NCI-H69 (cell line): ENCODE data around the gene COL28A1.

Experiments used
- DNase-seq: peaks from one replicate; lab custom pipeline; 2025; lab: John Stamatoyannopoulos, UW

The COL28A1 gene

GRCh38 chr7:7535691-7536090, at the start of gene COL28A1:
TSS of gene COL28A1 (minus strand) at chr7:7535873. CDS start at chr7:7532875, 2,998 bp downstream.
- DNase-seq: peak; percentile 38

DNA sequence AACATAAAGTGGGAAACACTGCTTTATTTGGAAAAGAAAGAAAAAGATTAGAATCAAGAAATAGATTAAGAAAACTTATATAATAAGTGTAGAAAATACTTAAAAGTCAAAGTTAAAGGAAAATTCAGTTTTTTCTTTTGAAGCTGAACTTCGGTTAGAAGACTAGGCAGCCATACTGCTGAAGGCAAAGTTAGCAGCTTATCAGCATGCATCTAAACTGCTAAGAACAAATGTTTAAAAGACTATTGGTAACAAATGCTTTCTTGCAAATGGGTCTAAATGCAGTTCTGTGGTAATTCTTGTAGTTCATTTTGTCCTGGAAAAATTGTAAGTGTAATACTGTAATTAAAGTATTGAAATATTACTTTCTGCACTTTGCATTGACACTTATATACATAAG, 49.0 kb upstream of the COL28A1 start:
- no peak for DNase-seq

- no peak for DNase-seq
These were observed 48.1 kb upstream of the COL28A1 start for GRCh38 chr7:7583731-7584130.

- DNase-seq: no peak
These were observed 46.9 kb upstream of the COL28A1 start for GRCh38 chr7:7582596-7582995.

DNA sequence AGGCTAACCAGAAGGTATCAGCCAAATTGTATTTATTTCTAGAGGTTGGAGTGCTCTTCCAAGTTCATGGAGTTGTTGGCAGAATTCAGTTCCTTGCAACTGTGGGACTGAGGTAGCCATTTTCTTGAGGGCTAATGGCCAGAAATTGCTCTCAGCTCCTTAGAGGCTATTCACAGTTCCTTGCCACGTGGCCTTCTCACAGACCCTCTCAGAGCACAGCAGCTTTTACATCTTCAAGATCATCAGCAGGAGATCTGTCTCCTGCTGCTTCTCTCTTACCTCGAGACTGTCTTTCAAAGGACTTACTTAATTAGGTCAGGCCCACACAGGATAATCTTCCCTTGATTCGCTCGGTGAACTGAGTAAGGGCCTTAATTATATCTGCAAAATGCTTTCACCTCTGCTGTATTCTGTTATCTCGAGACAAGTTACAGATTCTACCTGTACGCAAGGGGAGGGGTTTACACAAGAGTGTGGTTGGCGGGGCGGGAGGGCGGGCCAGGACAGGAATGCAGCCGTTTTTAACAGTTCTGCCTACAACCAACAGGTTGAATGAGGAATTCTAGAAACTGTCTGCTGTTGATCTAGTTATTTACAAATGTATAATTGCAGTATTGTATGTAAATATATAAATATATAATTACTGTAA, 46.0 kb upstream of the COL28A1 start:
- peak; percentile 68 for DNase-seq

- DNase-seq: no peak
These were observed 44.0 kb upstream of the COL28A1 start for GRCh38 chr7:7579638-7580037.

DNA sequence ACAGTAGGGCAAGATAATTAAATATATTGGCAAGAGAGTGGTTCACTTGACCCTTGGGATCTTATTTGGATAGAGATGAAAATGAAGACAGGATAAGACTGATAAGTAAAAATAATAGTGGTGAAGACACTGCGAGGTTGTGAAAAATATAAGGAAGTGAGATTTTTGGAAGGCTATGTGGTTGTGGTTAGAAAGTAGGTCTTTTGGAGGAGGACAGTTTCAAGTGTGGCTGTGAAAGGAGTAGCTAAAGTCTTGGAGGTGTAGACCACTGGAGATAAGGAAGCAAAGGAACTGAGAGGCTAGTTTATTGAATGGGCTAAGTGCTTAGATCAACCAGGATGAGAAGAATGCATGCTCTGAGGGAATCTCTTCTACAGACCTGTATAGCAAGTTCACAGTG, 42.2 kb upstream of the COL28A1 start:
- no peak for DNase-seq

DNA sequence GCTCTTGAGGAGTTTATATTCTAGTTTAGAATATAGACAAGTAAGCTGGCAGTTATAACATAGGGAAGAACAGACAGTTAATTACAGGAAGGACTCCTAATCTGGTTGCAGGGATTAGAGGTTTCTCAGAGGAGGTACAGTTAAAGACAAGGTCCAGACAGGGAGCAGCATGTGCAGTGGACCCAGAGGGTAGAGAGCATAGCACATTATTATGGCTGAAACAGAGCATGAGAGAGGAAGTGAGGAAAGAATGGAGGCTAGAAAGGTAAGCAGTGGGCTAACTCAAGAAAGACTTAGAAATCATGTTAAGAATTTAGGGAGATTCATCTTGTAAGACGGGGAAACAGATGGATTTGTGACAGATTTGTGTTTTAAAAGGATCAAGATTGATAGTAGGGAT, 40.7 kb upstream of the COL28A1 start:
- DNase-seq: no peak

DNA sequence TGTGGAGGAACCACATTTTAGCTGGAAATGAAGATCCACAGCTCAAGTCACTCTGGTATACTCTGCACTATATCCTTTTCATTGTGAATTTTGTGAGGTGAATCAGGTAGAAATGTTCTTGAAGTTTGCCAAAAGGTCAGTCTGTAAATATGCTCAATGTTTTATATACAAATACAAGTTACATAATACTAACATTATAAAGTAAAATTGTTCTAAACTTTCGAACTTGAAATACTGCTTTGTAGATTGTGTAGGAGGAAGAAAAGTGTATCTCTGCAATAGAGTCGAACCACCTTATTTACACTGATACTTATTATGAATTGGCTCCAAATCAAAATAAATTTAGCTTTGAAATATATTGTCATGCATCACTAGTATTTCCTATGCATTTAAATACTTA, 38.0 kb upstream of the COL28A1 start:
- no peak for DNase-seq

DNA sequence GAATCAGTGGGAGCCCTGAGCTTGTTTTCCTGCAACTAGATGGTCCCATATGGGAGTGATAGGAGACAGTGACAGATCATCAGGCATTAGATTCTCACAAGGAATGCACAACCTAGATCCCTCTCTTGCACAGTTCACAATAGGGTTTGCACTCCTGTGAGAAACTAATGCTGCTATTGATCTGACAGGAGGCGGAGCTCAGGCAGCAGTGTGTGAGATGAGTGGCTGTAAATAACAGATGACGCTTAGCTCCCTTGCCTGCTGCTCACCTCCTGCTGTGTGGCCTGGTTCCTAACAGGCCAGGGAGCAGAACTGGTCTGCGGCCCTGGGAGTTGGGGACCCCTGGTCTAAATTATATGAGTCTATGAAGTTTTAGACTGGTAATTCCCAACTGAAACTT, 34.9 kb upstream of the COL28A1 start:
- no peak for DNase-seq

- no peak for DNase-seq
These were observed 33.9 kb upstream of the COL28A1 start for GRCh38 chr7:7569615-7570014.

GRCh38 chr7:7569081-7569527, 33.4 kb upstream of the COL28A1 start:
- no peak for DNase-seq

DNA sequence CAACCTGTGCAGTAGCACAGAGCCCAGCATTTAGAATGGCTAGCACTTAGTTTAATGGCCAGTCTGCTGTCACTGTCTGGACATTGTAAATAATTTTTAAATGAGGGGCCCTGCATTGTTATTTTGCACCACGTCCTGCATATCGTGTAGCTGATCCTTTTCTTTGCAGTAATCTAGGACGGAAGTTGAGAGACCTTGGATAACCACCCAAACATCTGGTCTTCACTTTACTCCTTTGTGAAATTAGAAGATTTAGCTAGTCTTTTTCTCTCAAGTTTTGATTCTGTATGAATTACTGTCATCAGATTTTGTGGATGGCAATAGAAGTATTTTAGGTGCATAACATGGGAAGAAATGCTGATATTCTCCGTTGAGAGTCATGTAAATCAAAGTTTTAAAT, 32.9 kb upstream of the COL28A1 start:
- DNase-seq: peak; percentile 30

DNA sequence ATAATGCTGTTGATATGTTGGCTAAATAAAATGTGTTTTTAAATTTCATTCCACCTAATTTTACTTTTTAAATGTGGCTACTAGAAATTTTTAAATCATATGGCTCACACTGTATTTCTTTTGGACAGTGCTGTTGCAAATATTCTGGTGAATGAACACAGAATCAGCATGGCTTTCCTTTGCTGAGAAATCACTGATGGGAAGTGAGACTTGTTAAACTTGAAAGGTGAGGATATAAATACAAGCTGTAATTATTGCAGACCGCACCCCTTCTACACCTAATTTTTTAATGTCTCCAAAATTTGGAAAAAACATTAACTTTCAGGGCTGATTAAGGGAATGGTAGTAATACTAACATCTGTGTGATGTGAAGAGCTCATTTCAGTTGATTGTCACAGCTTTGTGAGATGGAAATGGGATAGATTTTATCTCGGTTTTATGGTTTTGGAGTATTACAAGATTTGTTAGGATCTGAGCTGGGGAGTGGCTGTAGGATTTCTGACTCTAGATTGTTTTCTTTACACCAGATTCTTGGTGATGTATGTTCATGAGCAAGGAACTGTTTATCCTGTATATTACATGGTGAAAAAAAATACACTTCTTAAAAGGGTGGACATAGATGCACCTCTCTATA, 32.3 kb upstream of the COL28A1 start:
- peak; percentile 40 for DNase-seq

- peak; percentile 91 for DNase-seq
These were observed 31.3 kb upstream of the COL28A1 start, which contains the start of gene MIOS for GRCh38 chr7:7566651-7567611. TSS of gene MIOS (plus strand) at chr7:7566884. CDS start at chr7:7572476, 5,592 bp downstream.

DNA sequence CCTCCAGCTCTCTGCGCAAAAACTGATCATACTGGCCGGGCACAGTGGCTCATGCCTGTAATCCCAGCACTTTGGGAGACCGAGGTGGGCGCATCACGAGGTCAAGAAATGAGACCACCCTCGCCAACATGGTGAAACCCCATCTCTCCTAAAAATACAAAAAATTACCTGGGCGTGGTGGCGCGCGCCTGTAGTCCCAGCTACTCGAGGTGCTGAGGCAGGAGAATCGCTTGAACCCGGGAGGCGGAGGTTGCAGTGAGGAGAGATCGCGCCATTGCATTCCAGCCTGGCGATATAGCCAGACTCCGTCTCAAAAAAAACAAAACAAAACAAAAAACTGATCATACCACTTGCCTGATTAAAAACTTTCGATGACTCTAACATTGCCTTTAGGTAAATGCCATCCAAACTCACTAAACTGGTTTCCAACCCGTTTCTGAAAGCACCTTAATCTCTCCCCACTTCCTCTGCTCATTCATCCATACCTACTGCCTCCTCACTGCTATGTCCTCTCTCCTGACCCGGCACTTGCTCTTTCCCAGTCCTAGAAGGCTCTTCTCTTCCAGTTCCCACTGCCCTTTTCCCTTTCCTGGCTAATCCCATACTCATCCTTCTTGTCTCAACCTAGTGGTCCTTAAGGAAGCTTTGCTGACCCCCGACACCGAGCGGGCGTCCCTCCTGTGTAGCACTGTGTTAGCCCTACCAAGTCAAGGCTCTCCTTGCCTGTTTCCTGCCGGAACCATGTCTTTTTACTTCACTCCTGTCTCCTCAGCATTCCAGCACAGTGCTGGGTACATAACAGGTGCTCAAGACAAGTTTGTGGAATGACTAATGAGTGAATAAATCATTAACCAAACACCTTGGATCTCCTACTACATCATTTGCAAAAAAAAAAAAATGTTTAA, 30.3 kb upstream of the COL28A1 start:
- DNase-seq: peak; percentile 46

GRCh38 chr7:7565018-7565680, 29.5 kb upstream of the COL28A1 start:
- no peak for DNase-seq

- peak; percentile 54 for DNase-seq
These were observed 28.7 kb upstream of the COL28A1 start for GRCh38 chr7:7564323-7564780.

DNA sequence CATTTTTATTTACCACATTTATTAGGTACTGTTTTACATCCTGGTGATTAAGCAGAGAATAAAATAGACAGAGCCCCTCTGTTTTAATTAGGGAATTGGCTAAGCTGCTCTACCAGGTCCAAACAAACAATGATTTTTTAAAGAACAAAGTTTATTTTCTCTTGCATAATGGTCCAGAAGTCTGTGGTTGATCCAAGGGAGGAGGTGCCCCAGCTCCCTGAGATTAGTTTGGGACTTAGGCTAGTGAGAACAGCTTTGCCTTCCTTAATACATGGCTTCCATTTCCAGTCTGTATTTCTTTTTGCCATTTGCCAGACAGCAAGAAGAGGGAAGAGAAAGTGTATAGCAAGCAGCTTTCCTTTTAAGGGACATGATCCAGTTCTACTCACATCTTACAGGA, 28.1 kb upstream of the COL28A1 start:
- DNase-seq: no peak

- no peak for DNase-seq
These were observed 27.6 kb upstream of the COL28A1 start for GRCh38 chr7:7563269-7563668.

- DNase-seq: no peak
These were observed 27.1 kb upstream of the COL28A1 start for GRCh38 chr7:7562736-7563135.
